Omental fat pad (tissue), 4 donors: ENCODE data around the gene CPEB4. TPM values are rescaled to one million over a fixed set of nuclear protein-coding genes. Genes with fewer than 3 reads are reported as not detected.

ENCODE experiments used
- ATAC-seq: fragments of 150-250 bp; one replicate; pipeline ENCODE4 v1.9.1; 2016; ENCODE audit warnings: mild to moderate bottlenecking, moderate library complexity; ENCODE audit not compliant: low FRiP score
- DNase-seq: peaks from one replicate; pipeline ENCODE4 v3.0.0-alpha.2; 2019; ENCODE audit warnings: low spot score
- CTCF ChIP-seq, 3 donors: fragments of 450-650 bp; IDR thresholded peaks; one replicate each; pipeline ENCODE4 v1.5.1; 2016 to 2017; ENCODE audit warnings: antibody characterized with exemption in 3 of 3, mild to moderate bottlenecking in 3 of 3, moderate library complexity in 2 of 3
- total RNA-seq, 4 donors: library from RNA; depleted of rRNA; stranded (reverse); fragments of >200 nt; gene quantifications; one replicate each; pipeline ENCODE4 v1.1.0, GENCODE V29; 2016

The CPEB4 gene
- total RNA-seq = 10 to 100 TPM; 43.2 to 71.4 (median 58.1) TPM

DNA sequence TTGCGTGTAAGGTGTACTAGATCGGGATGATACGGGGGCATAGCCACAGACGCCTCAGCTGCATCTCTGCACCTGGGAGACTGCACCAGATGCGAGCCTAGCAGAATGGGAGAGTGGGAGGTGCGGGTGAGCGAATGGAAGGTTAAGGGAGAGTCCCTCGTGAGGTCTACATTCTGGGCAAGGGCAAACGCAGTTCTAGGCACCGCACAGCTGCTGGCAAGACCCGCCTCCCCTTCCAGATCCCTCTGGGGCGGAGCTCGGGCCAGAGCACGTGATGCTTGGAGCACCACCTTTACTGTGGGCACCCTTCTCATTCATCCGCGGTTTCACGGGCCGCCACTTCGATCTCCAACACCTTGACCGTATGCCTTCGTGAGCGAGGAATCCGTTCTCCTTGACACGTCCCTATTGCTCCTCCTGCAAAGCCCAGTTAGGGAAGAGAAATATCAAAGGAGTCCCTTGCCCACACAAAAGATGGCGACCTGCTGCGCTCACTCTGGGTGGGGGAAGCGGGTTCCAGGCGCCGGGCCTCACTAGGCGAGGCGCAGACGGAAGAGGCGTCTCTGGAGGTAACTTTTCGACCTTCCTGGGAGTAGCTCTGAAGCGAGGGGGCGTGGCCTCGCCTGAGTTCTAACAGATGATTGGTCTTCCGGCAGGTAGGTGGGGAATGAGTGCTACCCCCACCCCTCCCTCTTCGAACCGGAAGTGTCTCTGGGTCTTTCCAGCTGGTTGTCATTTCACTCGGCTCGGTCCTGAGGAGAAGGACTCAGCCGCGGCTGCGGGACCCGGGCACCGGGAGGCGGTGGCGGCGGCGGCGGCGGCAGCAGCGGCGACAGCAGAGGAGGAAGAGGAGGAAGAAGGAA lies at the start of gene CPEB4:
Gene CPEB4, plus strand, starts transcription at position 740 of the 863 bp plus-strand sequence. CDS start 1,385 bp downstream, outside the sequence.
- no peak for TF ChIP-seq CTCF (IDR thresholded peaks at IDR 0.05)
- ATAC-seq = peak; percentile 100
- peak; percentile 95 for DNase-seq

- ATAC-seq (no peak), DNase-seq (no peak)
- TF ChIP-seq CTCF (IDR thresholded peaks at IDR 0.05) = no peak
Observed at GRCh38 chr5:173839117-173839713, 48.9 kb upstream of the CPEB4 start.

DNA sequence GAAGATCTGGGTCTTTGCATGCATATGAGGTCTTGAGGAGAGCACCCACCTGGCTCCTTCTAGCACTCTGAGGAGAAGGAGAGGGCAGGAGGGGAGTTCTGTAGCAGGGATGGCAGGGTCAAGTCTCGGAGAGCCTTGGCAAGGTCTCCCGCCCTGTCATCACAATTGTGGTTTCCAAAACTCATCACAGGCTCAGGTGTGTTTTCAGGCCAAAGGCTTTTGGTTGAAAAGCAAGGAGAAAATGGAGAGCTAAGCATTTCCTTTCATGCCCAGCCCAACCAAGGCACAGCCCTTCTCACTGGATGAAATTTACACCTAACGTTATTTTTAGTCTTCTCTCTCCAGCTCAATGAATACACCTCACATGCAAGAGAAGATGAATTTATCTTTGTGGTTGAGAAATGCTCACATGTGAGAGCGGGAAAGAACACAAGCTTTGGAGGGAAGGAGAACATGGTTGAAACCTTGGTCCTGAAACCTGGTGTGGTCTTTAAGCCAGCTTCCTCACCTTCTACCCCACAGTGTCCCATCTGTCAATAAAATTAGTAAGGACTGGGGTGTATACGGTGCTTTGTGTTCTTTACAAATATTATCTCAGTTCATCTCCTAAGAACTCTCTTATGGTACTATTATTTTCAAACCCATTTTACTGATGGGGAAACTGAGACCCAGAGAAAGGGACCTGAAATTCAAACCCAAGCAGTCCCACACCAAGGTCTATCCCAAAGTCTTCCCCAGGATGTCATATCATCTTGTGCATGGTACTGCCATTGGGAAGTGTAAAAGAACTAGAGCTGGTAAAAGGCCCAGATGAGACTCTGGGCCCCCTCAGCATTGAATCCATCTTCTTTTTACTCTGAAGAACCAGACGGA lies 47.8 kb upstream of the CPEB4 start:
- ATAC-seq = no peak
- DNase-seq = no peak
- no peak for TF ChIP-seq CTCF (IDR thresholded peaks at IDR 0.05)

DNA sequence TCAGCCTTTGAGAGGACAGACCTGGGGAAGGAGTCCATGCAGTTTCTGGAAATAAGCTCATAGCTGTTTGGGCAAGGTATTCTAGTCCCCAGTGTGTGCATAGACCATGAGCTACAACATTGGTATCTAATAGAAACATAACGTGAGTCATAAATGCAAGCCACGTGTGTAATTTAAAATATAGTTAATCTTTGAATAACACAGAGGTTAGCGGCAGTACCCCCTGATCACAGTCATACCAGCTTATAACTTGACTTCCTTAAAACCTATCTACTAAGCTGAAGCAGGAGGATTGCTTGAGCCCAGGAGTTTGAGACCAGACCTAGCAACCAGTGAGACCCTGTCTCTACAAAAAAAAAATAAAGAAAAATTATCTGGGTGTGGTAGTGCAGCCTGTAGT lies 46.4 kb upstream of the CPEB4 start:
- ATAC-seq = no peak
- no peak for DNase-seq
- no peak for TF ChIP-seq CTCF (IDR thresholded peaks at IDR 0.05)

DNA sequence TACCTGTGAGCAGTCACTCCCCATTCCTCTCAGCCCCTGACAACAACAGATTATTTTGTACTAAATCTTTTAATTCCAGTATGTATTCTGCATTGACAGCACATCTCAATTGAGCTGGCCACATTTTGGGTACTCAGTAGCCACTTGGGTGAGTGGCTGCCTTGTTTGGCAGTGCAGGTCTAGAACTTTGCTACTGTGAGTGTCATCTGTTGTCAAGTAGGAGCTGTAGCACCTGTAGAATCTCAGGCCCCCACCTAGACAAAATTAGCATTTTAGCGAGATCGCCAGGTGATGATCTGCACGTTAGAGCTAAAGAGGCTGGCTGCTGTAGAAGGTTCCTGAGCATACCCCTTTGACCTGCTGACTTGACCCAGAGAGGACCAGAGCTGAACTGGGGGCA lies 44.4 kb upstream of the CPEB4 start:
- ATAC-seq (no peak), DNase-seq (no peak)
- no peak for TF ChIP-seq CTCF (IDR thresholded peaks at IDR 0.05)

DNA sequence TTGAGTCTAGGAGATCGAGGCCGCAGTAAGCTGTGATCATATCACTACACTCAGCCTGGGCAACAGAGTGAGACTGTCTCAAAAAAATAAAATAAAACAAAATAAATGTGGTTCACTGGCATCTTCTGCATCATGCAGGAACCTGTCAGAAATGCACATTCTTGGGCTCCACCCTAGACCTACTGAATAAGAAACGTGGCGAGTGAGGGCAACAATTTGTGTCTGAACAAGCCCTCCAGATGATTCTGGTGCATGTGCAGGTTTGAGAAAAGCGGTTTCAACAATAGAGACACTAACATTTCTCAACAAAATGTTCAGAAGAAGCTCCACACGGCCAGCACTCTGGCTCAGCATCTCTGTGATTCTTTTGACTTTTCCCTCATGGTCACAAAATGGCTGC lies 42.8 kb upstream of the CPEB4 start:
- no peak for DNase-seq
- no peak for ATAC-seq
- TF ChIP-seq CTCF (IDR thresholded peaks at IDR 0.05) = no peak
